ENCODE measurements around the gene TH.

DNA sequence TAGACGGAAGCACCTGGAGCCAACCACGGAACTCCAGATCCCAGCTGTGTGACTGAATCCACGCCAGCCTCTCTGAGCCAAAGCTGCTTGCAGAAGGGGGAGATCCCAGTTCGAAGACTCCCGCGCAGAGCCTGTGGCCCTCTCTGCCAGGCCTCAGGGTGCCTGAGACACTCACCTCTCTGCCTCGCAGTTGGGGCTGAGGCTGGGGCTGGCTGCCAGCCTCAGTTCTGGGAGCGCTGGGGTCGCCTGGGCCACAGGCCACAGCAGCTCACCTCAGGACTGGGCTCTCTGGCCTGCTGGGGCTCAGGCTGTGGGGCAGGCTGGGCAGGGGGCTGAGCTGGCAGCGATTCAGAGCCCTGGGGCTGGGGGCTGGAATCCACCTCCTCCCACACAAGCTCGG, 24.2 kb downstream of the TH start:
- TF ChIP-seq CTCF (IDR thresholded peaks at IDR 0.05) (no peak), POLR2A (IDR thresholded peaks at IDR 0.05) (no peak)
